ENCODE measurements around the gene TEX30.
A peak's percentile ranks its signal among the peaks of the same experiment; 100 is the strongest.
"Not testable (repeated sequence)": the region's sequence is repeated elsewhere in the genome, so short reads cannot be mapped to it uniquely, and the experiment has no call there.

TEX30 gene

GRCh38 chr13:102773441-102774213 is at the start of gene TEX30:
TEX30 (minus strand) TSS chr13:102773786; CDS start chr13:102770026, 3,760 bp downstream.
- peak; percentile 92 for DNase-seq

DNA sequence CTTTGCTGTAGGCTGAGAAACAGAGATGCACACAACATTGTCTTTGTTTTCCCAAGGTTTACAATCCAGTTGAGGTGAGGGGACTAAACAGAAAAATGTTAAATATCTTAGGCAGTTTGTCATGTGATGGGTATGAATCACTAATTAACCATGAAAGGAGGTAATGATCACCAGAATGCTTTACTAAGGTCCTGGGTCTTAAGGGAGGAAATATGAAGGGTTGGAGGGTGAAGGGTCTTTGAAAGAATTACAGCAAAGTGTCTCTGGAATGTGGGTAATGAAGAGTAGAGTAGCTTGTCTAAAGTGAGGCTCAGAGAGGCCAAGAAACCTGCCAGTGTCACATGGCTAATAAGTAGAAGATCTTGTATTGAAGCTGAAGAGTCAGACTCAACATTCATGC is 44.3 kb upstream of the TEX30 start:
- DNase-seq: no peak

- DNase-seq: no peak
Measured at GRCh38 chr13:102817241-102817640, 43.7 kb upstream of the TEX30 start.

- no peak for DNase-seq
Measured at GRCh38 chr13:102816708-102817107, 43.1 kb upstream of the TEX30 start.

DNA sequence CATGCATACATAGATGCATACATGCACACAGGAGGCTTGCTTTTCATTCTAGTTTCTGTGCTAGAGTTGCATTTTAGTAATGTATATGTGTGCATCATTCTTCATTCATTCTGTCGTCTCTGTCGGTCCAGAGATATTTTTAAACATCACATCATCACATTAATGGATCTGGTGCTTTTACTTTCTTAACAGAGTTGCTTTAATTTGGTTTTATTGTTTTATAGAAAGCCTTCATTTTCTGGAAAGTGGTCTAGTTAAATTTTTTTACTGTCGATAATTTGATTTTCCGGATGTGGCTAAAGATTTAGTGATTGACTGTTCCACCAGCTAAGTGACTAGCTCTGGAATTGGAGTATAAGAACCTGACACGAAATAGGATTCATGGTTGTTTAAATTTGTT is 42.2 kb upstream of the TEX30 start:
- no peak for DNase-seq

DNA sequence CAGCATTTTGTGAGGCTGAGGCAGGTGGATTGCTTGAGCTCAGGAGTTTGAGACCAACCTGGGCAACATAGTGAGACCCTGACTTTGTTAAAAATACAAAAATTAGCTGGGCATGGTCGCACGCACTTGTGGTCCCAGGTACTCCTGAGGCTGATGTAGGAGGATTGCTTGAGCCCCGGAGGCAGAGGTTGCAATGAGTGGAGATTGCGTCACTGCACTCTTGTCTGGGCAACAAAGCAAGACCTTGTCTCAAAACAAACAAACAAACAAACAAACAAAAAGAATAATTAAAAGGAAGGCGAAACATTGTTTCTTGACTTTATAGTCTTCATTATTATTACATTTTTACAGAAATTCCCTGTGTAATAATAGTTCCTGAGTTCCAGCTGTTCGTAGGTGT is 41.2 kb upstream of the TEX30 start:
- DNase-seq: no peak

DNA sequence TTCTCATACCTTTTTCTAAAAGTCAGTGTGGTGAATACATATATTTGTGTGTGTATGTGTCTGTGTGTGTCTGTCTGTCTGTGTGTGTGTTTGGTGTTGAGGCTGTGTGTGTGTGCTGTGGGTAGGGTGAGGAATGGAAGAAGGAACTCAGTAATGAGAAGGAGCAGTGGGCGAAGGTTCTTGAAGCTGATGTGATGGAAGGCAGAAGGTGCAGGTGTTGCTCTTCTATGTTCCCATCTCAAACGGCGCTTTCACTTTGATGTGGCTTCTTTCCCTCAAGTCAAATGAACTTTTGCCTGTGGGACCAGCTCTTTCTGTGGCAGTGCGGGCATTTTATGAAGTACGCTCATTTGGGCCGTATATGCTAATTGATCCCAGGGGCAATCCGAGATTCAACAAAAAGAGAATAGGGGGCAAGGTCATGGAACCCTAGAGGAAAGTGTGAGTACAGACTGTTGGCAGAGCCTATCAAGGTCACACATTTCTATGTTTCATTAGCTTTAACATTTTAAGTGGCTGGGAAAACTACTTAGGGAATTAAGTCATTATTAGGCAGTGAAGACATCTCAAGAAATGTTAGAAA is 40.5 kb upstream of the TEX30 start:
- DNase-seq: no peak

- no peak for DNase-seq
Measured at GRCh38 chr13:102812611-102813287, 39.2 kb upstream of the TEX30 start.

GRCh38 chr13:102807699-102808098 is 34.1 kb upstream of the TEX30 start:
- no peak for DNase-seq

DNA sequence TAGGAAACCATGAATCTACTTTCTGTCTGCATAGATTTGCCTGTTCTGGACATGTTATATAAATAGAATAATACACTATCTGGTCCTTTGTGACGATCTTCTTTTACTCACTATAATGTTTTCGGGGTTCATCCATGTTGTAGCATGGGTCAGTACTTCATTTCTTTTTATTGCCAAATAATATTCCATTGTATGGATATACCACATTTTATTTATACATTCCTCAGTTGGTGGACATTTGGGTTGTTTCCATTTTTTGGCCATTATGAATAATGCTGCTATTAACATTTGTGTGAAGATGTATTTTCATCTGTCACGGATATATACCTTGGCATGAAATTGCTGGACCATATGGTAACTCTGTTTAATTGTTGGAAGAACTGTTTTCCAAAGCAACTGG is 32.1 kb upstream of the TEX30 start:
- DNase-seq: no peak

- DNase-seq: peak; percentile 92
Measured at GRCh38 chr13:102800145-102801041, 26.8 kb upstream of the TEX30 start.

DNA sequence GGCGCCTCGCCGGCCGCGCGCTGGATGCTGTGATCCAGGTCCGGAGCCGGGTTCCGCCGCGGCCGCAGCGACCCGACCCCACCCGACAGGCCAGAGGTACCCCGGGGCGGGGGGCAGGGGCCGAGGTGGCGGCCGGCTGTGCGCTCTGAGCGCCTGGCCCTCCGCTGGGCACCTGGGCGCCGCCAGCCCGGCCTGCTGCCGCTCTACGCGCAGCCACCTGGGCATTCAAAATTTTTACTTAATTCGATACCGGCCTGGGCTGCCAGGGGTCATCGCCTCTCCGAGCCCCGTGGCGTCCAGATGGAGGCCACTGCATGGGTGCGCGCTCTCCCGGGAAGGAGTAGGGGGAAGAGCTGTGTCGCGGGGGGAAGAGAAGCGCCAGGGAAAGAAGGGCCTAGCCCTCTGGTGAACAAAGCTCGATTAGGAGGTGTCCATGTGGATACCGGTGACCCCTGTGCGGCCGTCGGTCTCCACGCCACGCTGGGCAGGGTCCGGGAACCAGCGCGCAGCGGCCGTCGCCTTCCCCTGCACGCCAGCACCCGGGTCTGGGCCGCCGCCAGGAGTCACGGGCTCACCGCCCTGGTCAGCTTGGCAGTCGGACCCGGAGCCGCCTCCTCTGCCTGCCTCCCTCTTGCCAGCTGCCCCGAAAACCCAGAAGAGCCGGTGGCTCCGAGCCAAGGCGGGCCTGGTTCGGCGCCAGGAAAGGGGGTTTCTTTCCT is 26.0 kb upstream of the TEX30 start:
- DNase-seq: peak; percentile 80

DNA sequence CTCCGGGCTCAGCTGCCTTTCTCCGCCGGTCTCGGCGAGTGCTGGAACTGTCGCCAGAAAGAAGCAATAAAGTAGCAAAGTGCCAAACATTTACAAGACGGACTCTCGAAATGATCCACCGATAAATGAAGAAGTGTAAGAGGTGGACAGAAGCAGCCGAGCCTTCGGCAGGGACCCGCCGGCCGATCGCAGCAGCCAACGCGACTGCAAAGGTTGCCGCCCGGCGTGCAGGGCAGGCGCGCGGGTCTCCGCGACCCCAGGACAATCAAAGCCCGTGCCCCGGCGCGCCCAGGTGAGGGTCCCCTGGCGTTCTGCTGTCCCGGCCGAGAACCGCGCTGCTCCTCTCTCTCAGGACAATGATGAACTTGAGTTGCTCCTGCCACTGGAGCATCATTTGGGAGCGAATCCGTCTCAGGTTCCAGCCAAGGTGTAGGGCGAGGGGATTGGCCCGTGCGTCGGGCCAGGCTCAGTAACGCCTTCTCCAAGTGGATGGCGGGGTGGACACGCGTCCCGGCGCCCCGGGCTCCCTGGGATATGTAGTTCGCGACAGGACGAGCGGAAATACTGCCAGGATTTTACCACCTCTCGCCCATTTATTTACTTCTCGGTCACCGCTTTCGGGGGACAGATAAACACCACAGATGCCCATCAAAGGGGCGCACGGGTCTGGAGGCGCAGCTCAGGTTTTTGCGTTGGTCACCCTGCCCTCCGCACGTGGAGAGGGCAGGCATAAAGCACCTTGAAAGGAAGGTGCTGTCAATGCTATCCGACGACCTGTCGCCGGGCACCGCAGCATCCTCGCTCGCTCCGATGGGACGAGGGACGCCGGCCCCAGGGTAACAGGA is 25.2 kb upstream of the TEX30 start, which contains the start of the genes BIVM and POGLUT2:
BIVM (plus strand) TSS at position 539 of the 845 bp plus-strand sequence. CDS start 8,149 bp downstream, outside the sequence.
POGLUT2 (minus strand) TSS at position 396 of the 845 bp plus-strand sequence; CDS start at position 90, 306 bp downstream.
- DNase-seq: peak; percentile 93

- DNase-seq: no peak
Measured at GRCh38 chr13:102793611-102794355, 20.2 kb upstream of the TEX30 start.

DNA sequence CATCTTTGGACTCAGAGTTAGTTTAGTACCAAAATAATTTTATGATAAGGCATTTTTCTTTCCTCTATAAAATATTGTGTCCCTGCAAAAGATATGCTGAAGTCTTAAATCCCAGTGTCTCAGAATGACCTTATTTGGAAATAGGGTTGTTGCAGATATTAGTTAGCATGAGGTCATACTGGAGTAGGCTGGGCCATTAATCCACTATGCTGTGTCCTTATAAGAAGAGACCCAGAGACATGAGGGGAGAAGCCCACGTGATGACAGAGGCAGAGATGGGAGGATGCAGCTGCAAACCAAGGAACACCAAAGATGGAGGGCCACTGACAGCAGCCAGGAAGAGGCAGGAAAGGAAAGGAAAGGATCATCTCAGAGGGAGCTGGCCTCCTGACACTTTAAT is 18.8 kb upstream of the TEX30 start:
- no peak for DNase-seq

DNA sequence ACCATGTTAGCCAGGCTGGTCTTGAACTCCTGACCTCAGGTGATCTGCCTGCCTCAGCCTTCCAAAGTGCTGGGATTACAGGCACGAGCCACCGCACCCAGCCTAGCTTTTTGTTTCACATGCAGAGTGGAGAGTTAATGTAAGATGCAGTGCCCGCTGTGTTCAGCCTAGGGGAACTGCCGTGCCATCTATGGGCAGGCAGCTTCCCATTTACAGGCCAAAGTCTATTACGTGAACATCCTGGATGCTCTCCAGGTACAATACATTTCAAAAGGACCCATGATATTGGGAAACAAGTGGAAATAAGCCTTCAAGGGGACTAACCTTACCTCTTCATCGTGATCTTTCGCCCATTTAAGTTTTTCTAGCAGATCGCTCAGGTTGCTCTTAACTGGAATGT is 15.1 kb upstream of the TEX30 start:
- DNase-seq: no peak

DNA sequence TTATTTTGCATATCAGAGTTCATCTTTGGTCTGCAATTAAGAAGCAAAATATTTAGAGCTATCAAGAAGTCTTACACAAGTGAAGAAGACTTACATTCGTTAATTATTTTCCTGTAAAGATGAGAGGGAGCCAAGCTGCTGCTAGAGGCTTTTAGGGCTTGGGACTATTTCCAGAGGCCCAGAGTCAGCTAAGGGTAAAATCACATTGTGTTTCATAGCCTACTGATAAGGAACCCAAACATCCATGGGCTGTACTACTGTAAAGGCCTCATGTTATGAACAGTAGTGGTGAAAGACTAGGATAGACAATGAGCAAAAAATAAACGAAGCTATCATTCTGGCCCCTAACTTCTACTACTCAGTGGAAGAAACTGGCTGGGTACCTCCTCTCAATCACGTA is 10.9 kb upstream of the TEX30 start:
- no peak for DNase-seq

DNA sequence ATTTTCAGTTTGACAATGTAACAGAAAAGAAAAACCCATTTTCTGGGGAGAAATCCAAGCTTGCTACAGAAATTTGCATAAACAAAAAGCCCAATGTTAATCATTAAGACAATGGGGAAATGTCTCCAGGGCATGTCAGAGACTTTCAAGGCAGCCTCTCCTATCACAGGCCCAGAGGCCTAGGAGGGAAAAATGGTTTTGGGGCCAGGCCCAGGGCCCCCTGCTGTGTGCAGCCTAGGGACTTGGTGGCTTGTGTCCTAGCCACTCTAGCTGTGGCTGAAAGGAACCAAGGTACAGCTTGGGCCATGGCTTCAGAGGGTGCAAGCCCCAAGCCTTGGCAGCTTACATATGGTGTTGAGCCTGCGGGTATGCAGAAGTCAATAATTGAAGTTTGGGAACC is 8.0 kb upstream of the TEX30 start:
- DNase-seq: no peak

DNA sequence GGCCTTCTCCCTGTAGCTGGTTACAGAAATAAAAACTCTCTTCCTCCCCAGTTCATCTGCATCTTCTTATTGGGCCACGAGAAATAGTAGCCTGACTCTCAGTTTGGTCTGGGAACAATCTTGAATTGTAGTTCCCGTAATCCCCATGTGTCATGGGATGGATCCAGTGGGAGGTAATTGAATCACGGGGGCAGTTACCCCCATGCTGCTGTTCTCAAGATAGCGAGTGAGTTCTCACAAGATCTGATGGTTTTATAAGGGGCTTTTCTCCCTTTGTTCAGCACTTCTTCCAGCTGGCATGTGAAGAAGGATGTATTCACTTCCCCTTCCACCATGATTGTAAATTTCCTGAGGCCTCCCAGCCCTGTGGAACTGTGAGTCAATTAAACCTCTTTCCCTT is 7.1 kb upstream of the TEX30 start:
- DNase-seq: not testable (repeated sequence)

DNA sequence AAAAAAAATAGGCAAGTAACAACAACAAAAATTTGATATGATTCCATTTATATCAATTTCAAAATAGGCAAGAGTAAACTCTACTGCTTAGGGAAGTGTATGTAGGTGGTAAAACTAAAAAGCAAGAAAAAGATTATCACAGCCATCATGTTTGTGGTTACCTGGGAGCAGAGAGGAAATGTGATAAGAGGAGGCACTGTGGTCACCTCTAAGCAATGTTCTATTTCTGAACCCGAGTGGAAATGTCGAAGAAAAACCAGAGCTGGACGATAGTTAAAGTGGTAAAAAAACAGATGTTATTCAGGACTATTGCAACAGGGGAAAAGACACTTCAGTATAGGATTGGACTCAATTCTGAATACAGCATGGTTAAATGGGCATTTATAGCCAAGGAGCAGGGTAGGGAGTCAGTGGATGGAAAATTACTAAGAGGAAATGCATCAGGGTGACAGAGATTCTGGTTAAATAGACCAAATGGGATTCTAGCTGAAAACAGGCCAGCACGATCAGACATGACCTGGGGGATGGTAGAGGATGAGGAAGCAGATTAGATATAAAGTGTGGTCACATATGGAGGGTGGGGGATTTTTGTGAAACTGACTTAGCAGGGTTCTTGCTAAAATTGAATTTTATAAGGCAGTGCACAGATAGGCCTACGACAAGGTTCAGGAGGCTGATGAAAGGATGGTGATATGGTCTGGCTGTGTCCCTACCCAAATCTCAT is 6.0 kb upstream of the TEX30 start:
- DNase-seq: no peak

Data from right forelimb (tissue), 1 donor.